Measurements from ENCODE around the gene MAST1. TPM values are rescaled to one million over a fixed set of nuclear protein-coding genes. Genes with fewer than 3 reads are reported as not detected.
"Not testable (repeated sequence)": the region's sequence is repeated elsewhere in the genome, so short reads cannot be mapped to it uniquely, and the experiment has no call there.

The MAST1 gene
- total RNA-seq, 1 donor from 2014 or later, result not detected

- H3K9ac ChIP-seq (ENCODE audit: low read depth in 1 of 3, low read length in 3 of 3), result no peak overlapping the region
- H3K4me1 ChIP-seq (ENCODE audit: control insufficient read depth in 3 of 3, insufficient read depth in 3 of 3, low read length in 3 of 3), result peaks cover 2 to 9% (median 4%) of the 10 kb centered on the region in 3 donors
- no peak overlapping the region for H3K4me3 ChIP-seq (ENCODE audit: low read length in 3 of 3)
- H3K36me3 ChIP-seq (ENCODE audit: control insufficient read depth in 3 of 3, insufficient read depth in 3 of 3, low read length in 3 of 3), result no peaks in the 10 kb centered on the region
- H3K27me3 ChIP-seq (ENCODE audit: control insufficient read depth in 3 of 3, insufficient read depth in 3 of 3, low read length in 3 of 3), result peaks cover 81 to 92% (median 83%) of the 10 kb centered on the region in 3 donors
- H3K27ac ChIP-seq (ENCODE audit: low read depth, low read length), result no peak overlapping the region
- H3K9me3 ChIP-seq (ENCODE audit: control insufficient read depth in 3 of 3, low read length in 3 of 3), result no peaks in the 10 kb centered on the region
Measured at GRCh38 chr19:12840091-12841079, 2.1 kb downstream of the MAST1 start.

GRCh38 chr19:12841094-12841493 is 2.8 kb downstream of the MAST1 start:
- H3K27me3 ChIP-seq (ENCODE audit: control insufficient read depth in 3 of 3, insufficient read depth in 3 of 3, low read length in 3 of 3), result peaks cover 74 to 88% (median 76%) of the 10 kb centered on the region in 3 donors
- peaks cover 2 to 9% (median 4%) of the 10 kb centered on the region in 3 donors for H3K4me1 ChIP-seq (ENCODE audit: control insufficient read depth in 3 of 3, insufficient read depth in 3 of 3, low read length in 3 of 3)
- no peak overlapping the region for H3K27ac ChIP-seq (ENCODE audit: low read depth, low read length)
- H3K4me3 ChIP-seq (ENCODE audit: low read length in 3 of 3), result peak overlapping the region in 1 of 3 donors; percentile 13
- H3K9me3 ChIP-seq (ENCODE audit: control insufficient read depth in 3 of 3, low read length in 3 of 3), result no peaks in the 10 kb centered on the region
- no peaks in the 10 kb centered on the region for H3K36me3 ChIP-seq (ENCODE audit: control insufficient read depth in 3 of 3, insufficient read depth in 3 of 3, low read length in 3 of 3)
- no peak overlapping the region for H3K9ac ChIP-seq (ENCODE audit: low read depth in 1 of 3, low read length in 3 of 3)

GRCh38 chr19:12842511-12842910 is 4.2 kb downstream of the MAST1 start:
- Histone ChIP-seq H3K27ac (ENCODE audit: low read depth, low read length) (no peak overlapping the region), H3K4me1 (ENCODE audit: control insufficient read depth in 3 of 3, insufficient read depth in 3 of 3, low read length in 3 of 3) (peaks cover 4 to 15% (median 6%) of the 10 kb centered on the region in 3 donors), H3K9me3 (ENCODE audit: control insufficient read depth in 3 of 3, low read length in 3 of 3) (no peaks in the 10 kb centered on the region), H3K9ac (ENCODE audit: low read depth in 1 of 3, low read length in 3 of 3) (no peak overlapping the region), H3K27me3 (ENCODE audit: control insufficient read depth in 3 of 3, insufficient read depth in 3 of 3, low read length in 3 of 3) (peaks cover 63 to 81% (median 69%) of the 10 kb centered on the region in 3 donors), H3K4me3 (ENCODE audit: low read length in 3 of 3) (no peak overlapping the region), H3K36me3 (ENCODE audit: control insufficient read depth in 3 of 3, insufficient read depth in 3 of 3, low read length in 3 of 3) (no peaks in the 10 kb centered on the region)

- Histone ChIP-seq H3K4me3 (ENCODE audit: low read length in 3 of 3) (no peak overlapping the region), H3K27ac (ENCODE audit: low read depth, low read length) (no peak overlapping the region), H3K9ac (ENCODE audit: low read depth in 1 of 3, low read length in 3 of 3) (no peak overlapping the region), H3K9me3 (ENCODE audit: control insufficient read depth in 3 of 3, low read length in 3 of 3) (no peaks in the 10 kb centered on the region), H3K4me1 (ENCODE audit: control insufficient read depth in 3 of 3, insufficient read depth in 3 of 3, low read length in 3 of 3) (peaks cover 4 to 21% (median 9%) of the 10 kb centered on the region in 3 donors), H3K27me3 (ENCODE audit: control insufficient read depth in 3 of 3, insufficient read depth in 3 of 3, low read length in 3 of 3) (peaks cover 57 to 78% (median 62%) of the 10 kb centered on the region in 3 donors), H3K36me3 (ENCODE audit: control insufficient read depth in 3 of 3, insufficient read depth in 3 of 3, low read length in 3 of 3) (no peaks in the 10 kb centered on the region)
Measured at GRCh38 chr19:12843328-12843727, 5.0 kb downstream of the MAST1 start.

GRCh38 chr19:12843999-12844732 is 5.9 kb downstream of the MAST1 start:
- Histone ChIP-seq H3K9me3 (ENCODE audit: control insufficient read depth in 3 of 3, low read length in 3 of 3) (no peaks in the 10 kb centered on the region), H3K27ac (ENCODE audit: low read depth, low read length) (no peak overlapping the region), H3K27me3 (ENCODE audit: control insufficient read depth in 3 of 3, insufficient read depth in 3 of 3, low read length in 3 of 3) (peaks cover 52 to 71% (median 57%) of the 10 kb centered on the region in 3 donors), H3K4me1 (ENCODE audit: control insufficient read depth in 3 of 3, insufficient read depth in 3 of 3, low read length in 3 of 3) (peaks cover 4 to 21% (median 9%) of the 10 kb centered on the region in 3 donors), H3K9ac (ENCODE audit: low read depth in 1 of 3, low read length in 3 of 3) (no peak overlapping the region), H3K36me3 (ENCODE audit: control insufficient read depth in 3 of 3, insufficient read depth in 3 of 3, low read length in 3 of 3) (no peaks in the 10 kb centered on the region), H3K4me3 (ENCODE audit: low read length in 3 of 3) (no peak overlapping the region)

- H3K4me1 ChIP-seq (ENCODE audit: control insufficient read depth in 3 of 3, insufficient read depth in 3 of 3, low read length in 3 of 3), result peaks cover 0 to 12% (median 6%) of the 10 kb centered on the region in 3 donors
- not testable (repeated sequence) for H3K9me3 ChIP-seq (ENCODE audit: control insufficient read depth in 3 of 3, low read length in 3 of 3); H3K27ac ChIP-seq (ENCODE audit: low read depth, low read length); H3K4me3 ChIP-seq (ENCODE audit: low read length in 3 of 3); H3K9ac ChIP-seq (ENCODE audit: low read depth in 1 of 3, low read length in 3 of 3); H3K36me3 ChIP-seq (ENCODE audit: control insufficient read depth in 3 of 3, insufficient read depth in 3 of 3, low read length in 3 of 3)
- H3K27me3 ChIP-seq (ENCODE audit: control insufficient read depth in 3 of 3, insufficient read depth in 3 of 3, low read length in 3 of 3), result peaks cover 28 to 47% (median 34%) of the 10 kb centered on the region in 3 donors
Measured at GRCh38 chr19:12846613-12847012, 8.3 kb downstream of the MAST1 start.

GRCh38 chr19:12847159-12848139 is 9.1 kb downstream of the MAST1 start:
- H3K36me3 ChIP-seq (ENCODE audit: control insufficient read depth in 3 of 3, insufficient read depth in 3 of 3, low read length in 3 of 3), result no peaks in the 10 kb centered on the region
- peaks cover 22 to 42% (median 28%) of the 10 kb centered on the region in 3 donors for H3K27me3 ChIP-seq (ENCODE audit: control insufficient read depth in 3 of 3, insufficient read depth in 3 of 3, low read length in 3 of 3)
- H3K4me1 ChIP-seq (ENCODE audit: control insufficient read depth in 3 of 3, insufficient read depth in 3 of 3, low read length in 3 of 3), result peaks cover 0 to 12% (median 6%) of the 10 kb centered on the region in 3 donors
- no peaks in the 10 kb centered on the region for H3K9me3 ChIP-seq (ENCODE audit: control insufficient read depth in 3 of 3, low read length in 3 of 3)
- peak overlapping the region; percentile 51 to 62 (median 56) for H3K9ac ChIP-seq (ENCODE audit: low read depth in 1 of 3, low read length in 3 of 3)
- no peak overlapping the region for H3K27ac ChIP-seq (ENCODE audit: low read depth, low read length)
- H3K4me3 ChIP-seq (ENCODE audit: low read length in 3 of 3), result peak overlapping the region in 2 of 3 donors; percentile 60 to 67

GRCh38 chr19:12856653-12857052 is 18.3 kb downstream of the MAST1 start:
- Histone ChIP-seq H3K9me3 (ENCODE audit: control insufficient read depth in 3 of 3, low read length in 3 of 3) (no peaks in the 10 kb centered on the region), H3K27me3 (ENCODE audit: control insufficient read depth in 3 of 3, insufficient read depth in 3 of 3, low read length in 3 of 3) (peaks cover 0 to 4% (median 0%) of the 10 kb centered on the region in 3 donors), H3K9ac (ENCODE audit: low read depth in 1 of 3, low read length in 3 of 3) (no peak overlapping the region), H3K27ac (ENCODE audit: low read depth, low read length) (no peak overlapping the region), H3K36me3 (ENCODE audit: control insufficient read depth in 3 of 3, insufficient read depth in 3 of 3, low read length in 3 of 3) (no peaks in the 10 kb centered on the region), H3K4me3 (ENCODE audit: low read length in 3 of 3) (no peak overlapping the region), H3K4me1 (ENCODE audit: control insufficient read depth in 3 of 3, insufficient read depth in 3 of 3, low read length in 3 of 3) (no peaks in the 10 kb centered on the region)
